ENCODE data around the gene TSLP. TPM values are rescaled to one million over a fixed set of nuclear protein-coding genes. Genes with fewer than 3 reads are reported as not detected.

TSLP gene
- 1 to 10 TPM in 1 of 2 experiments, under 1 TPM in 1; 0.65 to 1.0 TPM for total RNA-seq

GRCh38 chr5:111071413-111071812 is at the start of gene TSLP:
Gene TSLP, plus strand, starts transcription at chr5:111071713. Its CDS starts 178 bp downstream, at chr5:111071891.
- H3K27me3 Mint-ChIP-seq: peaks cover 83% of the 10 kb centered on the region
- H3K36me3 Mint-ChIP-seq (ENCODE audit: low read depth): no peaks in the 10 kb centered on the region
- H3K4me3 Mint-ChIP-seq: peak within 1 kb of the TSS; percentile 82
- DNase-seq: no peak
- H3K9me3 Mint-ChIP-seq: no peaks in the 10 kb centered on the region
- CTCF ChIA-PET: no interaction called here
- TF ChIP-seq CTCF (IDR thresholded peaks at IDR 0.05): no peak
- intact Hi-C loops (cut with micrococcal nuclease): no loop called here
- H3K27ac Mint-ChIP-seq: no peak within 1 kb of the TSS
- POLR2A ChIA-PET: interaction anchor here (0.6 kb wide), 1 partner anchor 528 kb away, joined by 4 read pairs; no protein-coding TSS in a partner anchor
- H3K4me1 Mint-ChIP-seq (ENCODE audit: low read depth): peaks cover 27% of the 10 kb centered on the region
- ATAC-seq: no peak

- Mint-ChIP-seq H3K4me3 (no peak overlapping the region), H3K27me3 (peaks cover 2% of the 10 kb centered on the region), H3K9me3 (no peaks in the 10 kb centered on the region), H3K27ac (no peak overlapping the region), H3K4me1 (ENCODE audit: low read depth) (no peaks in the 10 kb centered on the region), H3K36me3 (ENCODE audit: low read depth) (no peaks in the 10 kb centered on the region)
- no peak for TF ChIP-seq CTCF (IDR thresholded peaks at IDR 0.05)
- DNase-seq (no peak), ATAC-seq (no peak)
- ChIA-PET POLR2A (no interaction called here), CTCF (no interaction called here)
- intact Hi-C loops (cut with micrococcal nuclease): no loop called here
Measured at GRCh38 chr5:111022301-111022700, 49.2 kb upstream of the TSLP start.

GRCh38 chr5:111028865-111029264 is 42.6 kb upstream of the TSLP start:
- H3K27ac Mint-ChIP-seq: no peak overlapping the region
- DNase-seq: no peak
- no peaks in the 10 kb centered on the region for H3K36me3 Mint-ChIP-seq (ENCODE audit: low read depth)
- H3K27me3 Mint-ChIP-seq: peaks cover 9% of the 10 kb centered on the region
- H3K4me1 Mint-ChIP-seq (ENCODE audit: low read depth): no peaks in the 10 kb centered on the region
- no peak for TF ChIP-seq CTCF (IDR thresholded peaks at IDR 0.05)
- ATAC-seq: no peak
- ChIA-PET POLR2A (no interaction called here), CTCF (no interaction called here)
- intact Hi-C loops (cut with micrococcal nuclease): no loop called here
- H3K9me3 Mint-ChIP-seq: no peaks in the 10 kb centered on the region
- no peak overlapping the region for H3K4me3 Mint-ChIP-seq

GRCh38 chr5:111043712-111044506 is 27.6 kb upstream of the TSLP start:
- DNase-seq: no peak
- Mint-ChIP-seq H3K4me3 (no peak overlapping the region), H3K36me3 (ENCODE audit: low read depth) (no peaks in the 10 kb centered on the region), H3K4me1 (ENCODE audit: low read depth) (no peaks in the 10 kb centered on the region), H3K9me3 (no peaks in the 10 kb centered on the region), H3K27ac (no peak overlapping the region), H3K27me3 (no peaks in the 10 kb centered on the region)
- TF ChIP-seq CTCF (IDR thresholded peaks at IDR 0.05): no peak
- intact Hi-C loops (cut with micrococcal nuclease): no loop called here
- ChIA-PET CTCF (no interaction called here), POLR2A (no interaction called here)
- ATAC-seq: no peak

GRCh38 chr5:111058064-111058463 is 13.4 kb upstream of the TSLP start:
- Mint-ChIP-seq H3K27me3 (peaks cover 30% of the 10 kb centered on the region), H3K36me3 (ENCODE audit: low read depth) (no peaks in the 10 kb centered on the region), H3K4me1 (ENCODE audit: low read depth) (no peaks in the 10 kb centered on the region), H3K9me3 (no peaks in the 10 kb centered on the region), H3K4me3 (no peak overlapping the region), H3K27ac (no peak overlapping the region)
- DNase-seq (no peak), ATAC-seq (no peak)
- POLR2A ChIA-PET: no interaction called here
- TF ChIP-seq CTCF (IDR thresholded peaks at IDR 0.05): no peak
- intact Hi-C loops (cut with micrococcal nuclease): no loop called here
- CTCF ChIA-PET: no interaction called here

Data from activated CD8-positive, alpha-beta T cell treated with anti-CD3 and anti-CD28 coated beads for 36 hours (primary cell).